ENCODE measurements around the gene STK24. TPM values are rescaled to one million over a fixed set of nuclear protein-coding genes. Genes with fewer than 3 reads are reported as not detected.

Gene STK24
- total RNA-seq, 1 experiment from 2014 or later = 84.8 TPM

DNA sequence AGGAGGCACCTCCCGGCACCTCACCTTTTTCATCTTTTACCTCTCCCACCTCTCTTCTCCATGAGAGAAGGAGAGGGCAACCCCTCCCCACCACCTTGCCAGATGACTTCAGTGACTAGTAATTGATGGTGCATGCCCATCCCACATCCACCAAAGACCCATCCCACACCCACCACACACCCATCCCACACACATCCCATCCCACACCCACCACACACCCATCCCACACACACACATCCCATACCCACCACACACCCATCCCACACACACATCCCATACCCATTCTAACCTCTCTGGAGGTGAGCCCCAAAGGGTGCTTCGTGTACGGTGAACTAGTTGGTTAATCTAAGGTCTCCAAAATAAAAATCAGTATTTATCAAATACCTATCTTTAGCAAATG, 44.7 kb downstream of the STK24 start:
- intact Hi-C loops (cut with micrococcal nuclease; ENCODE audit: unreplicated experiment) = no loop called here
- TF ChIP-seq EZH2 (IDR thresholded peaks at IDR 0.05; ENCODE audit: borderline replicate concordance, low read depth, low read length, poor library complexity, severe bottlenecking) = no peak
- TF ChIP-seq, protein P1, sequence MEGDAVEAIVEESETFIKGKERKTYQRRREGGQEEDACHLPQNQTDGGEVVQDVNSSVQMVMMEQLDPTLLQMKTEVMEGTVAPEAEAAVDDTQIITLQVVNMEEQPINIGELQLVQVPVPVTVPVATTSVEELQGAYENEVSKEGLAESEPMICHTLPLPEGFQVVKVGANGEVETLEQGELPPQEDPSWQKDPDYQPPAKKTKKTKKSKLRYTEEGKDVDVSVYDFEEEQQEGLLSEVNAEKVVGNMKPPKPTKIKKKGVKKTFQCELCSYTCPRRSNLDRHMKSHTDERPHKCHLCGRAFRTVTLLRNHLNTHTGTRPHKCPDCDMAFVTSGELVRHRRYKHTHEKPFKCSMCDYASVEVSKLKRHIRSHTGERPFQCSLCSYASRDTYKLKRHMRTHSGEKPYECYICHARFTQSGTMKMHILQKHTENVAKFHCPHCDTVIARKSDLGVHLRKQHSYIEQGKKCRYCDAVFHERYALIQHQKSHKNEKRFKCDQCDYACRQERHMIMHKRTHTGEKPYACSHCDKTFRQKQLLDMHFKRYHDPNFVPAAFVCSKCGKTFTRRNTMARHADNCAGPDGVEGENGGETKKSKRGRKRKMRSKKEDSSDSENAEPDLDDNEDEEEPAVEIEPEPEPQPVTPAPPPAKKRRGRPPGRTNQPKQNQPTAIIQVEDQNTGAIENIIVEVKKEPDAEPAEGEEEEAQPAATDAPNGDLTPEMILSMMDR (conservative IDR thresholded peaks at IDR 0.05; ENCODE audit: low read depth, low read length) = no peak
- Histone ChIP-seq H3K4me3 (ENCODE audit: low read depth, low read length, poor library complexity, severe bottlenecking) (no peak overlapping the region), H3K27me3 (replicated peaks; ENCODE audit: insufficient read depth, low read depth, low read length, poor library complexity) (no peaks in the 10 kb centered on the region), H3K4me1 (ENCODE audit: insufficient read depth, low read length, poor library complexity, severe bottlenecking) (no peaks in the 10 kb centered on the region), H3K9me3 (ENCODE audit: low read depth, low read length, poor library complexity, severe bottlenecking) (no peaks in the 10 kb centered on the region), H3K27ac (ENCODE audit: low read depth, low read length, poor library complexity, severe bottlenecking) (no peak overlapping the region), H3K36me3 (ENCODE audit: insufficient read depth, low read length, poor library complexity, severe bottlenecking) (no peaks in the 10 kb centered on the region)
- ChIA-PET CTCF (no interaction called here), POLR2A (ENCODE audit: low non-redundant PET) (no interaction called here)
- no TSS peak for BruUV-seq (replicated peaks)
- no peak for DNase-seq (ENCODE audit: low spot score)

DNA sequence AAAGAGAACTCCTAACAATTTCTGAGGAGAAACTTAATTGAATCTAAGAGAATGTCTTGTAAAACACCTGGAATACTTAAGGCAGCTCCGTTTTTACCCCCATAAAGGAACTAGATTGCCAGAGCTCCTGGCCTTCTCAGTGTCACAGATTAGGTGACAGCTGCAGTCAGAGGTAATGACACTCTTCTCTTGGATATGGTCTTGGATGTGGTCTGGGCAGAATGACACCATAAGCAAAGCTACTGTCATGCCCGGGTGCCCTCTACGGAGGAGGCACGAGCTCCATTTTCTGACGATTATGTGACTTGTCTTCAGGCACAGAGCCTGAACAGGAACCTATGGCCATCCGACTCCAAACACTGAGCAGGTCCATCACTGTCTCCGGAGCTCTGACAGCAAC, 46.7 kb downstream of the STK24 start:
- no peaks in the 10 kb centered on the region for H3K9me3 ChIP-seq (ENCODE audit: low read depth, low read length, poor library complexity, severe bottlenecking)
- H3K4me1 ChIP-seq (ENCODE audit: insufficient read depth, low read length, poor library complexity, severe bottlenecking) = peaks cover 10% of the 10 kb centered on the region
- no peak overlapping the region for H3K27ac ChIP-seq (ENCODE audit: low read depth, low read length, poor library complexity, severe bottlenecking)
- ChIA-PET CTCF (interaction anchor here (1.2 kb wide), 1 partner anchor 12 kb away, joined by 4 read pairs; no protein-coding TSS in a partner anchor), POLR2A (ENCODE audit: low non-redundant PET) (no interaction called here)
- TF ChIP-seq, protein P1 (conservative IDR thresholded peaks at IDR 0.05; ENCODE audit: low read depth, low read length) = no peak
- no peak for TF ChIP-seq EZH2 (IDR thresholded peaks at IDR 0.05; ENCODE audit: borderline replicate concordance, low read depth, low read length, poor library complexity, severe bottlenecking)
- no peak overlapping the region for H3K4me3 ChIP-seq (ENCODE audit: low read depth, low read length, poor library complexity, severe bottlenecking)
- H3K27me3 ChIP-seq (replicated peaks; ENCODE audit: insufficient read depth, low read depth, low read length, poor library complexity) = no peaks in the 10 kb centered on the region
- H3K36me3 ChIP-seq (ENCODE audit: insufficient read depth, low read length, poor library complexity, severe bottlenecking) = no peaks in the 10 kb centered on the region
- BruUV-seq (replicated peaks) = no TSS peak
- intact Hi-C loops (cut with micrococcal nuclease; ENCODE audit: unreplicated experiment) = no loop called here
- DNase-seq (ENCODE audit: low spot score) = no peak

DNA sequence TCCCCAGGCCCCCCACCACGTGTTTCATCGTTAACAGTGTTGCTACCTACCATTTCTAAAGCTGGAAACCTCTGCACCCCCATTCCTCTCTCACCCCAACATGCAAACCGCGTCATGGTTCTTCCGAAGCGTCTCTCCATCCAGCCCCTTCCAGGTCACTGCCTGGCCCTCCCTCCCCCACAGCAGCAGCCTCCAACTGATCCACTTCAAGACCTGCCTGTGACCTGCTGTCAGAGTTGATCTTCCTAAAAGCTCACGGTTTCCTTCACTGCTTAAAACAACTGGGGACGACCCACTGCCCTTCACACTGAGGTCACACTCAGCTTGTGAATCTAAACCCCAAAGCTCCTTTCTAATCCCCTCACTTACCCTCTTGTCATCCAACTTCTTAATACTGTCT, 47.7 kb downstream of the STK24 start:
- Histone ChIP-seq H3K27ac (ENCODE audit: low read depth, low read length, poor library complexity, severe bottlenecking) (no peak overlapping the region), H3K4me3 (ENCODE audit: low read depth, low read length, poor library complexity, severe bottlenecking) (no peak overlapping the region), H3K9me3 (ENCODE audit: low read depth, low read length, poor library complexity, severe bottlenecking) (no peaks in the 10 kb centered on the region), H3K27me3 (replicated peaks; ENCODE audit: insufficient read depth, low read depth, low read length, poor library complexity) (no peaks in the 10 kb centered on the region), H3K36me3 (ENCODE audit: insufficient read depth, low read length, poor library complexity, severe bottlenecking) (no peaks in the 10 kb centered on the region), H3K4me1 (ENCODE audit: insufficient read depth, low read length, poor library complexity, severe bottlenecking) (peaks cover 10% of the 10 kb centered on the region)
- DNase-seq (ENCODE audit: low spot score) = no peak
- BruUV-seq (replicated peaks) = no TSS peak
- POLR2A ChIA-PET (ENCODE audit: low non-redundant PET) = no interaction called here
- intact Hi-C loops (cut with micrococcal nuclease; ENCODE audit: unreplicated experiment) = no loop called here
- CTCF ChIA-PET = no interaction called here
- TF ChIP-seq EZH2 (IDR thresholded peaks at IDR 0.05; ENCODE audit: borderline replicate concordance, low read depth, low read length, poor library complexity, severe bottlenecking) = no peak
- TF ChIP-seq, protein P1 (conservative IDR thresholded peaks at IDR 0.05; ENCODE audit: low read depth, low read length) = no peak

Data from A673 (cell line).